RWPE1 (cell line): Measurements from ENCODE around the gene IKZF3.

Experiments used
- CTCF ChIA-PET: fragments of 350-600 bp; sonication (Branson Sonifier 250); formaldehyde crosslinking; extraction: SDS; loops from one replicate; lab custom pipeline; 2021; lab: Yijun Ruan, JAX
- POLR2A ChIA-PET: fragments of 400-600 bp; formaldehyde crosslinking; extraction: SDS; loops from one replicate; lab custom pipeline; 2020; ENCODE audit warnings: antibody characterized with exemption; ENCODE audit not compliant: low non-redundant PET; lab: Yijun Ruan, JAX
- DNase-seq: peaks from one replicate; pipeline ENCODE4 v3.0.0; 2012; ENCODE audit warnings: low spot score
- H3K27ac ChIP-seq: fragments of 450-650 bp; 2 replicates; pipeline ENCODE4 v1.5.1; 2017
- CTCF ChIP-seq: fragments of 450-650 bp; conservative IDR thresholded peaks from 2 replicates; pipeline ENCODE4 v1.5.1; 2017; ENCODE audit warnings: low read depth, mild to moderate bottlenecking

The IKZF3 gene

DNA sequence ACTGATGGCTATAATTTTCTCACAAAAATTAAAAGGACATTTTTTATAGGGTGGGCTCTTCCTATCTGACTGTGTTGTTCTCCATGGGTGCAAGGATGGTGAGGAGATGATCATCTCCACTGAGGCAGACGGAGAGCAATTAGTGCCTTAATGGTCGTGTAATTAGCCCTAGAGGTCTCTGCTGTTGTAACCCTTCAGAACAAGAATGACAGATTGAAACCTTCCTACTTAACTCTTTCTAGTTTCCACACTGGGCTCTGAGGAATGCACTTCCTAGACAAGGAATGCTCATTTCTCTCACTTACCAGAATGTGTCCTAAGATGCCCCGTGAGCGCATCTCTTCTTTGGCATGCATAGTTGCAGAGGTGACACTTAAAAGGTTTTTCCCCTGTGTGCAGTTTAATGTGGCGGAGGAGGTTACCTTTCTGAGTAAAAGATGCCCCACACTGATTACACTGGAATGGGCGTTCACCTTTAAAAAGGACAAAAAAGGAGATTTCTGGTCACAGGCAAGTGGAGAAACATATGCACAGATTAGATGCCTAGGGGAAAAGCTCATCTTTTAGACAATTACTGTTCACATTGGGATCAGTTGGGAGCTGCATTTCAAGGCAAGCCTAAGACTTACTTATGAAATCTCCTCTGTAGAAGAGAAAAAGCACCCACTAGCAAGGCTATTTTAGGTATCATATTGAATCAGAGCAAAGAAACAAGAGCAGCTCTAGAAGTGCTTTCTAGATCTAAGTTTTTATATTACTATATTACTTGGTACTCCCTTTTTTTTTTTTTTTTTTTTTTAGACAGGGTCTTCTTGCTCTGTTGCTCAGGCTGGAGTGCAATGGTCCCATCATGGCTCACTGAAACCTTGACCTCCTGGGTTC lies 72.8 kb downstream of the IKZF3 start:
- H3K27ac ChIP-seq, result no peak overlapping the region
- no peak for TF ChIP-seq CTCF
- ChIA-PET CTCF (no interaction called here), POLR2A (interaction anchor here (0.5 kb wide), 1 partner anchor 92 kb away, joined by 3 read pairs; the partner anchor contains the start of gene ERBB2)
- no peak for DNase-seq

DNA sequence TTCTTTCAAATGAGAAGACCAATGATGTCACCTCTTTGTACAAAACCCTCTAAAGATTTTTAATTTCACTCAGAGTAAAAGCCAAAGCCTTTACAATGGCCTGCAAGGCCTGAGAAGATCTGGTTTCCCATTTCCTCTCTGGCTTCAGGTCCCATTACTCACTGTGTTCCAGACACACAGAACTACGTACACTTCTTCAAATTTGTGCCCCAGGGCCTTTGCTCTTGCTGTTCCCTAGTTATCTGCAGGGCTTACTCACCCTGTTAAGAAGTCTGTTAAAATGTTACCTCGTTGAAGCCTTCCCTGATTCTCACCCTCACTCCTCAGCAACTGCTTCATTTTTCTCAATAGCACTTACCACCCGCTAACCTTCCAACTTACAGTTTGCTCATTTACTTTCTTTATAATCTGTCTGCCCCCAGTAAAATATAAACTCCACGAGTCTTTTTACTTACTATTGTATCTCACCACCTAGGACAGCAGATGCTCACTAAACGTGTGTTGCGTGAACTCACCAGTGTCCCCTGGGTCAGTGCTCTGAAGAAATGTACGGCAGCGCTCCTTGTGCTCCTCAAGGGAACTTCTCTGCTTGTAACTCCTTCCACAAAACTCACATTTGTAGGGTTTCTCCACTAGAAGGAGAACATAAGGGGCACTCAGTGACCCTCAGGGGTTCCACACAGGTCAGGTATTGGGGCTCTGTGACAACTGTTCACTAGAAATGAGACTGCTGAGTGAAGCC lies 76.2 kb downstream of the IKZF3 start:
- no peak for DNase-seq
- CTCF ChIA-PET, result no interaction called here
- POLR2A ChIA-PET, result no interaction called here
- no peak overlapping the region for H3K27ac ChIP-seq
- no peak for TF ChIP-seq CTCF

DNA sequence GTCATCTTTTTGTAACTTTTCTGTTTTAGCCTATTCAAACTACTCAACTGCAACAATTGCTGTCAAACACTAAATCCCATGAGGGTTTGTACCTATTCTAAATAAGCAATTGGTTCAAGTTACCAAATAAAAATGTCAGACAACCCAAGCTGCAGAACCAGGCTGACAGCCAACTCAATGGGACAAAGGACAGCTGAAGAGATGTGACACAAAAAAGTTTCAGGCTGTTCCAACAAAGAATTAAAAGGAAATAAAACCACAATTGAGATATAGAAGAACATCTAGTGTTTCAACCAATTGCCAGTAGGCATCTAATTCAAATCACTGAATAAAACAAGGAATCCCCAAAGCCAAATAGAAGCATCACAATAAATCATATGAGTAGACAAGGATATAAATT lies 77.1 kb downstream of the IKZF3 start:
- DNase-seq, result no peak
- H3K27ac ChIP-seq, result no peak overlapping the region
- no peak for TF ChIP-seq CTCF
- ChIA-PET POLR2A (no interaction called here), CTCF (interaction anchor here (1.3 kb wide), 1 partner anchor 57 kb away, joined by 4 read pairs; the partner anchor contains the start of gene MIEN1)

- DNase-seq, result no peak
- POLR2A ChIA-PET, result no interaction called here
- CTCF ChIA-PET, result no interaction called here
- no peak for TF ChIP-seq CTCF
- H3K27ac ChIP-seq, result no peak overlapping the region; the same call in 1 of the 2 replicates
Measured at GRCh38 chr17:39782980-39783379, 81.1 kb downstream of the IKZF3 start.

DNA sequence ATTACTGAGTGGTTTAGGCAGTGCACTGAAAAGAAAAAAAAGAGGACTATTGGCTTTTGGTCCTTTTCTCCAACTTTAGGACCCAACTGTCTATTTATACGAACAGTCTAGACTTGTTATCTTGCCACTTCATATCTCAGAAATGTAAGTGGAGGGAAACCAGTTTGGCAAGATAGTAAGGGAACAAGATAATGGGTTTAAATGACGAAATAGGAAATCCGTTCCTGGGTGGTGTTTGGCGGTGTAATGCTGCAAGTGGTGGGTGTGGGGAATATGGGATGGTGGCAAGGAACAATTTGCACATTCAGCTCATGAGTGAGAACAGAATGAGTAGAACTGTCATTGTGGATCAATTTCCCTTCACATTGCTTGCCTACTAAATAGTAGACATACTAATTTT lies 81.6 kb downstream of the IKZF3 start:
- DNase-seq, result peak; percentile 86
- no peak for TF ChIP-seq CTCF
- POLR2A ChIA-PET, result no interaction called here
- H3K27ac ChIP-seq, result peak overlapping the region; percentile 43; the same call in 1 of the 2 replicates
- CTCF ChIA-PET, result no interaction called here

DNA sequence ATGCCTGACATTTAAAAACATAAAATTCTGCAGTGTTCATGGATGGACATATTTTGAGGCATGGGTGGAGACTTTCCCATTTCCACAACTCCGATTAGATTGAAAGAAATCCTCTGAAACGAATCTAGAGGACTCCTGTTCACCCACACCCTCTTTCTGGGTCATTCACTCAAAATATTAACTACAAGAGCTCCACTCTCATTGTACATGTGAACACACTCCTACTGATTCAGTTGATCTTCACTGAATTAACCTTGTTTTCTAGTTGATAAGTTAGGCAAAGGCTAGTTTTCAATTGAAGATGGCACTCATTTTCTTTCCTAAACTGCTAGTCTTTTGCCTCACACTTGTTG lies 82.3 kb downstream of the IKZF3 start:
- ChIA-PET CTCF (interaction anchor here (0.6 kb wide), 1 partner anchor 50 kb away, joined by 3 read pairs; no protein-coding TSS in a partner anchor), POLR2A (no interaction called here)
- DNase-seq, result no peak
- no peak for TF ChIP-seq CTCF
- peak overlapping the region; percentile 43; the same call in 1 of the 2 replicates for H3K27ac ChIP-seq
